CD4-positive, alpha-beta T cell treated with Interleukin-15 for 4 hours (primary cell): ENCODE data around the gene C9orf43.
"Not testable (repeated sequence)": the region's sequence is repeated elsewhere in the genome, so short reads cannot be mapped to it uniquely, and the experiment has no call there.

ENCODE experiments used
- DNase-seq: peaks from one replicate; pipeline ENCODE4 v3.0.0-alpha.2; 2020; ENCODE audit warnings: low spot score

The C9orf43 gene

GRCh38 chr9:113381441-113381840 is 29.1 kb upstream of the C9orf43 start:
- DNase-seq, result not testable (repeated sequence)

- DNase-seq, result no peak
Observed at GRCh38 chr9:113381909-113382411, 28.6 kb upstream of the C9orf43 start.

- no peak for DNase-seq
Observed at GRCh38 chr9:113386571-113387393, 23.8 kb upstream of the C9orf43 start.

- no peak for DNase-seq
Observed at GRCh38 chr9:113387560-113388230, 22.9 kb upstream of the C9orf43 start.

- no peak for DNase-seq
Observed at GRCh38 chr9:113388833-113389232, 21.7 kb upstream of the C9orf43 start.

- DNase-seq, result no peak
Observed at GRCh38 chr9:113389451-113389850, 21.1 kb upstream of the C9orf43 start.

GRCh38 chr9:113390192-113390960 is 20.2 kb upstream of the C9orf43 start:
- no peak for DNase-seq

- DNase-seq, result no peak
Observed at GRCh38 chr9:113391917-113392316, 18.6 kb upstream of the C9orf43 start.

GRCh38 chr9:113393281-113393680 is 17.3 kb upstream of the C9orf43 start:
- no peak for DNase-seq

- no peak for DNase-seq
Observed at GRCh38 chr9:113395000-113395861, 15.3 kb upstream of the C9orf43 start.

GRCh38 chr9:113397203-113397631 is 13.3 kb upstream of the C9orf43 start:
- DNase-seq, result no peak

GRCh38 chr9:113398796-113399195 is 11.8 kb upstream of the C9orf43 start:
- DNase-seq, result no peak

- DNase-seq, result no peak
Observed at GRCh38 chr9:113399646-113400200, 10.8 kb upstream of the C9orf43 start.

GRCh38 chr9:113401027-113401792 is 9.3 kb upstream of the C9orf43 start, which contains the start of gene ALAD:
TSS of gene ALAD (minus strand) at chr9:113401284. CDS start at chr9:113393559, 7,725 bp downstream.
- peak; percentile 99 for DNase-seq

- DNase-seq, result no peak
Observed at GRCh38 chr9:113403646-113404045, 6.9 kb upstream of the C9orf43 start.

- DNase-seq, result not testable (repeated sequence)
Observed at GRCh38 chr9:113406353-113406752, 4.2 kb upstream of the C9orf43 start.

GRCh38 chr9:113406873-113407511 is 3.6 kb upstream of the C9orf43 start:
- peak; percentile 66 for DNase-seq

GRCh38 chr9:113409481-113409880 is 1.1 kb upstream of the C9orf43 start:
- no peak for DNase-seq

- DNase-seq, result no peak
Observed at GRCh38 chr9:113409883-113410206, 702 bp upstream of the C9orf43 start.
